Astrocyte (in vitro differentiated cells and primary cell): Measurements from ENCODE around the gene SLC17A1.

Experiments
- CTCF ChIP-seq: IDR thresholded peaks from 2 replicates; pipeline ENCODE4 v1.5.1; 2011; ENCODE audit warnings: low read depth, mild to moderate bottlenecking, inconsistent platforms, low read length, moderate library complexity; ENCODE audit not compliant: insufficient read depth
- EZH2 ChIP-seq: IDR thresholded peaks from 2 replicates; pipeline ENCODE4 v1.6.1; 2012; ENCODE audit warnings: mild to moderate bottlenecking, low read length, inconsistent platforms; ENCODE audit not compliant: insufficient read depth

DNA sequence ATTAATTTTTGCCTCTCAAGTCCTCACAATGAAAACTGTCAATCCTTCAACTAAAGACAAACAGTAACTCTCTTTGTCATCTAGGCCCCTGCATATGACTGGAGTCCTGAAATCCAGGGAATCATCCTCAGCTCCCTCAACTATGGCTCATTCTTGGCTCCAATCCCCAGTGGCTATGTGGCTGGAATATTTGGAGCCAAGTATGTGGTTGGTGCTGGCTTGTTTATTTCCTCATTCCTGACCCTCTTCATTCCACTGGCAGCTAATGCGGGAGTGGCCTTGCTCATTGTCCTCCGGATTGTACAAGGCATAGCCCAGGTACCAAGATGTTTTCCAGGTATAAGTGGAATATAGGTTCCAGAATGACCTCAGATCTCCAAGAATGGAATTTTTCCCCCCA is 61.9 kb downstream of the SLC17A1 start:
- TF ChIP-seq CTCF: no peak
- TF ChIP-seq EZH2: no peak
